Cardiac muscle cell (in vitro differentiated cells and primary cell): Measurements from ENCODE around the gene FAM107B. TPM values are rescaled to one million over a fixed set of nuclear protein-coding genes. Genes with fewer than 3 reads are reported as not detected.

ENCODE experiments used
- DNase-seq, 2 donors: peaks; one replicate each; pipeline versions ENCODE4 v3.0.0 to v3.0.0-alpha.2; 2010 to 2017; ENCODE audit warnings: low read depth in 1 of 2, low spot score in 1 of 2
- H3K27ac ChIP-seq: fragments of 200-600 bp; sonication (generic); 2 replicates; pipeline ENCODE4 v1.5.1; 2016
- H3K27me3 ChIP-seq: fragments of 200-600 bp; sonication (generic); 2 replicates; pipeline ENCODE4 v1.6.0; 2016; ENCODE audit warnings: control low read depth
- H3K36me3 ChIP-seq: fragments of 200-600 bp; sonication (generic); 2 replicates; pipeline ENCODE4 v1.5.1; 2016; ENCODE audit warnings: control low read depth
- H3K4me1 ChIP-seq: fragments of 200-600 bp; sonication (generic); 2 replicates; pipeline ENCODE4 v1.8.1; 2017; ENCODE audit warnings: low read depth, mild to moderate bottlenecking, mixed run types
- H3K4me3 ChIP-seq: fragments of 200-600 bp; sonication (generic); 2 replicates; pipeline ENCODE4 v1.5.1; 2016; ENCODE audit warnings: mild to moderate bottlenecking
- H3K9me3 ChIP-seq: fragments of 200-600 bp; sonication (generic); 2 replicates; pipeline ENCODE4 v1.5.1; 2017; ENCODE audit warnings: low read depth, mild to moderate bottlenecking, control low read depth
- CTCF ChIP-seq: IDR thresholded peaks from 2 replicates; pipeline ENCODE4 v1.5.1; 2012; ENCODE audit warnings: low read depth, mild to moderate bottlenecking, low read length
- polyA plus RNA-seq: library from polyadenylated mRNA; unstranded; fragments of >200 nt; fragmentation: Nextera tagmentation; extraction: Ambion mirVana; gene quantifications from 2 replicates; pipeline ENCODE4 v1.2.1, GENCODE V29; 2016
- total RNA-seq: library from RNA; depleted of rRNA; stranded (reverse); fragments of >200 nt; gene quantifications from 2 replicates; pipeline ENCODE4 v1.2.3, GENCODE V29; 2016

FAM107B gene
- total and polyA plus RNA-seq, 2 experiments from 2014 or later = 6.0 to 9.6 TPM

GRCh38 chr10:14502431-14502830 is 272.3 kb downstream of the FAM107B start:
- DNase-seq = no peak
- TF ChIP-seq CTCF = no peak
- no peaks in the 10 kb centered on the region for H3K4me1 ChIP-seq
- H3K4me3 ChIP-seq = no peak overlapping the region
- no peaks in the 10 kb centered on the region for H3K9me3 ChIP-seq
- H3K27me3 ChIP-seq = no peaks in the 10 kb centered on the region
- no peaks in the 10 kb centered on the region for H3K36me3 ChIP-seq
- H3K27ac ChIP-seq = no peak overlapping the region

GRCh38 chr10:14500172-14500765 is 274.4 kb downstream of the FAM107B start:
- no peaks in the 10 kb centered on the region for H3K4me1 ChIP-seq
- DNase-seq = no peak
- H3K27me3 ChIP-seq = no peaks in the 10 kb centered on the region
- H3K27ac ChIP-seq = no peak overlapping the region
- TF ChIP-seq CTCF = no peak
- no peaks in the 10 kb centered on the region for H3K36me3 ChIP-seq
- no peak overlapping the region for H3K4me3 ChIP-seq
- H3K9me3 ChIP-seq = no peaks in the 10 kb centered on the region

DNA sequence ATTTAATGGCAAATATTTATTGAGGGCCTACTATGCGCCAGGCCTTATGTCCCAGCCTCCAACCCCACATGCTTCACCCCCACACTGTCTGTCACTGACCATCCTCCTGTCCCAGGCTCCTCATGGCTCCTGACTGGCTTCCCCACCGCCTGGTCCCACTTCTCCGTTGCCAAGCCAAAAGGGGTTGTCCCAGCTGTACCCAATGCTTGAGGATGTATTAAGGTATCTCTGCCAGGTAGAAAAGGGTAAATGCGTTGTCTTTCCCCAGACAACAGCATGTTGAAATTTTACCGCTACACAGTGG is 275.1 kb downstream of the FAM107B start:
- Histone ChIP-seq H3K27me3 (no peaks in the 10 kb centered on the region), H3K9me3 (no peaks in the 10 kb centered on the region), H3K4me1 (no peaks in the 10 kb centered on the region), H3K36me3 (no peaks in the 10 kb centered on the region), H3K4me3 (no peak overlapping the region), H3K27ac (no peak overlapping the region)
- no peak for DNase-seq
- no peak for TF ChIP-seq CTCF

DNA sequence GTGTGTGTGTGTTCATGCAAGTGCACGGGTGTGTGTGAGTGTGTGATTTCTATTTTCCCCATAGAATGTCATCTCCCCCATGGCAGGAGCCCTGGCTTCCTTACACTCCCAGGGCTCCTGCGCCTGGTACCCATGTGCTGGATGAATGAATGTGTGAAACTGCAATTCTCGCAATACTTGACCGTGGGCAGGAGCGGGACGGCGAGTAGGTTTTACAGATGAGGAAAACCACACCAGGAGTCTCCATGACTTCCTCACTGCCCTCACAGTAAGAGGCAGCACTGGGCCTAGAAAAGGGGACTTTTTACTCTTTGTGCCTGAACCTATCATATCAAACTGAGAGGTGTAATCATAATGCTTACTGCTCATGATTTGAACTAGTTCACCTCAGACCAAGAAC is 276.4 kb downstream of the FAM107B start:
- Histone ChIP-seq H3K27ac (no peak overlapping the region), H3K4me3 (no peak overlapping the region), H3K27me3 (no peaks in the 10 kb centered on the region), H3K9me3 (no peaks in the 10 kb centered on the region), H3K4me1 (no peaks in the 10 kb centered on the region), H3K36me3 (no peaks in the 10 kb centered on the region)
- TF ChIP-seq CTCF = no peak
- no peak for DNase-seq

DNA sequence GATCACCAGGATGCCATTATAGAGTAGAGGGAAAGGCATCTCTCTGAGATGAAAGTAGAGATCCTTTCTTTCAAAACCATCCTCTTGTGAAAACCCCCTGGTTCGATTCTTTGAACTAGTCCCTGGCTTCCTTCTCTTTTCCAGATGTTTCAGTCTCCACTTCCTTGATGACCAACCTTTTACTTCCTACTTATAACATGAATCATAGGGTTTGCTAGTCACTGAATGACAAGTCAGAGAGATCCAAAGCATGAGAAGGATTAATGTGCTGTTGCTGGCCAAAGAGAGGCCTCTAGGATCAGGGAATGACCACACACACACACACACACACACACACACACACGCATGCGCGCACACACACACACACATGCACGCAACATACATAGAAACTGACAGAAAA is 282.9 kb downstream of the FAM107B start:
- Histone ChIP-seq H3K4me3 (no peak overlapping the region), H3K36me3 (no peaks in the 10 kb centered on the region), H3K9me3 (no peaks in the 10 kb centered on the region), H3K27ac (no peak overlapping the region), H3K27me3 (peaks cover 9% of the 10 kb centered on the region), H3K4me1 (no peaks in the 10 kb centered on the region)
- TF ChIP-seq CTCF = no peak
- DNase-seq = no peak
